ENCODE data around the gene NCK1. TPM values are rescaled to one million over a fixed set of nuclear protein-coding genes. Genes with fewer than 3 reads are reported as not detected.

The NCK1 gene
- total and polyA plus RNA-seq, 2 of the 13 experiments (the other 11 are each of a cell fraction or from before 2014, with no cell fraction given) = 14.7 to 30.4 TPM

- no peak for TF ChIP-seq E2F2 (CRISPR knock-in tag; IDR thresholded peaks at IDR 0.05; ENCODE audit: borderline replicate concordance)
- peak; percentile 63 for TF ChIP-seq ZSCAN25 (CRISPR knock-in tag; IDR thresholded peaks at IDR 0.05)
- TF ChIP-seq ZNF598 (CRISPR knock-in tag; IDR thresholded peaks at IDR 0.05; ENCODE audit: borderline replicate concordance) = peak; percentile 70; the same call in 1 of the 2 replicates
- TF ChIP-seq ZBTB8A (CRISPR knock-in tag; IDR thresholded peaks at IDR 0.05; ENCODE audit: borderline replicate concordance, low read depth) = peak; percentile 81; the same call in 1 of the 2 replicates
- TF ChIP-seq ARHGAP35 (CRISPR knock-in tag; IDR thresholded peaks at IDR 0.05; ENCODE audit: borderline replicate concordance) = peak; percentile 78
- TF ChIP-seq, protein P1, sequence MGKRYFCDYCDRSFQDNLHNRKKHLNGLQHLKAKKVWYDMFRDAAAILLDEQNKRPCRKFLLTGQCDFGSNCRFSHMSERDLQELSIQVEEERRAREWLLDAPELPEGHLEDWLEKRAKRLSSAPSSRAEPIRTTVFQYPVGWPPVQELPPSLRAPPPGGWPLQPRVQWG (CRISPR knock-in tag; IDR thresholded peaks at IDR 0.05; ENCODE audit: borderline replicate concordance, low read depth) = no peak; the same call in 1 of the 2 replicates
- peak; percentile 28; the same call in 1 of the 2 replicates for TF ChIP-seq EEA1 (CRISPR knock-in tag; IDR thresholded peaks at IDR 0.05; ENCODE audit: borderline replicate concordance)
- TF ChIP-seq HBP1 (CRISPR knock-in tag; IDR thresholded peaks at IDR 0.05; ENCODE audit: low read depth) = peak; percentile 94
- 0 out of 2 replicates have a peak, but pooled peaks have one; percentile 27 for TF ChIP-seq SMYD3 (CRISPR knock-in tag; IDR thresholded peaks at IDR 0.05)
- TF ChIP-seq, protein P2, sequence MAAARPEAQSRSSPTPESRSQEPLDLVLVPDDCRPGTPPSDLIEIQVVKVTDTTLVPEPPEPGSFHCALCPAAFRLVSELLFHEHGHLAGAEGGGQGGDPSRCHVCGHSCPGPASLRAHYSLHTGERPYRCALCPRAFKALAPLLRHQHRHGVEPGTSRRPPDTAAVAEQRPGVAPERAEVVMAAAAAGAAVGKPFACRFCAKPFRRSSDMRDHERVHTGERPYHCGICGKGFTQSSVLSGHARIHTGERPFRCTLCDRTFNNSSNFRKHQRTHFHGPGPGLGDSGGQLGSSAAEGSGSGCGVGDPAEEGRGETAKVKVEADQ (CRISPR knock-in tag; IDR thresholded peaks at IDR 0.05; ENCODE audit: borderline replicate concordance) = peak; percentile 71; the same call in 1 of the 2 replicates
- peak; percentile 88 for TF ChIP-seq ZNF543 (CRISPR knock-in tag; IDR thresholded peaks at IDR 0.05)
- TF ChIP-seq, protein P3, sequence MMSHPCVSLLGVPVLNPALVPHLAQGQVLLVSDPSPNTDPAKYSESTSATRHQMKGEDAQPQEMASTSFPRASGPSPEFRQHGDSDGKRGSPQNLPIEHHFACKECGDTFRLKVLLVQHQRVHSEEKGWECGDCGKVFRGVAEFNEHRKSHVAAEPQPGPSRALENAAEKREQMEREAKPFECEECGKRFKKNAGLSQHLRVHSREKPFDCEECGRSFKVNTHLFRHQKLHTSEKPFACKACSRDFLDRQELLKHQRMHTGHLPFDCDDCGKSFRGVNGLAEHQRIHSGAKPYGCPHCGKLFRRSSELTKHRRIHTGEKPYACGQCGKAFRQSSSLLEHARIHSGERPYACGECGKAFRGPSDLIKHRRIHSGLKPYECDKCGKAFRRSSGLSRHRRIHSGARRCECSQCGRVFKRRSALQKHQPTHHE (CRISPR knock-in tag; IDR thresholded peaks at IDR 0.05; ENCODE audit: borderline replicate concordance) = peak; percentile 22; the same call in 1 of the 2 replicates
- TF ChIP-seq MAX (IDR thresholded peaks at IDR 0.05) = peak; percentile 96
- no peak for TF ChIP-seq PTBP1 (IDR thresholded peaks at IDR 0.05; ENCODE audit: low read depth, low read length, poor library complexity, severe bottlenecking)
- TF ChIP-seq IKZF4 (CRISPR knock-in tag; IDR thresholded peaks at IDR 0.05; ENCODE audit: borderline replicate concordance, low read depth, not compliant biosample characterization) = peak; percentile 87
- peak; percentile 90 for TF ChIP-seq ERF (CRISPR knock-in tag; IDR thresholded peaks at IDR 0.05)
- TF ChIP-seq HOXA9 (CRISPR knock-in tag; IDR thresholded peaks at IDR 0.05; ENCODE audit: borderline replicate concordance) = peak; percentile 97
- TF ChIP-seq FUBP1 (CRISPR knock-in tag; IDR thresholded peaks at IDR 0.05; ENCODE audit: borderline replicate concordance) = peak; percentile 77; the same call in 1 of the 2 replicates
Measured at GRCh38 chr3:136861890-136862616, at the start of gene NCK1 (continued).
